ENCODE results near the gene WDR76. TPM values are rescaled to one million over a fixed set of nuclear protein-coding genes. Genes with fewer than 3 reads are reported as not detected.
A peak's percentile ranks its signal among the peaks of the same experiment; 100 is the strongest.

The WDR76 gene
- total RNA-seq, 1 experiment from 2014 or later, result 29.6 TPM

GRCh38 chr15:43794269-43795037 is 32.3 kb upstream of the WDR76 start:
- Histone ChIP-seq H3K4ac (ENCODE audit: low read depth, low read length) (no peak overlapping the region), H3K79me2 (ENCODE audit: insufficient read depth, low read length) (peaks cover 6% of the 10 kb centered on the region; the same call in 1 of the 2 replicates), H3K23me2 (ENCODE audit: insufficient read length, low read depth, low read length, poor library complexity, severe bottlenecking) (peaks cover 8% of the 10 kb centered on the region), H3K18ac (ENCODE audit: insufficient read length, low read depth, low read length) (no peak overlapping the region), H3K9me3 (ENCODE audit: control insufficient read depth, low read depth, low read length) (no peaks in the 10 kb centered on the region), H4K91ac (ENCODE audit: insufficient read length, low read depth, low read length) (no peak overlapping the region), H2BK120ac (ENCODE audit: low read depth, low read length, poor library complexity, severe bottlenecking) (no peak overlapping the region), H3K9ac (ENCODE audit: extremely low read depth, insufficient read length, low read length) (no peak overlapping the region), H4K8ac (replicated peaks; ENCODE audit: insufficient read length, low read depth, low read length) (no peak overlapping the region), H2AK5ac (ENCODE audit: insufficient read length, low read length) (no peak overlapping the region), H3K27ac (ENCODE audit: insufficient read length, low read depth, low read length) (no peak overlapping the region), H3K27me3 (ENCODE audit: insufficient read depth, low read length) (no peaks in the 10 kb centered on the region), H3K14ac (ENCODE audit: insufficient read depth, low read length) (no peak overlapping the region), H3K23ac (ENCODE audit: insufficient read length, low read depth, low read length) (no peak overlapping the region), H2BK12ac (ENCODE audit: insufficient read length, low read depth, low read length) (no peak overlapping the region), H2BK5ac (ENCODE audit: insufficient read length, low read length) (no peak overlapping the region), H2BK20ac (ENCODE audit: low read depth, low read length, poor library complexity, severe bottlenecking) (no peak overlapping the region), H3K79me1 (ENCODE audit: insufficient read depth, low read depth, low read length, poor library complexity, severe bottlenecking) (peaks cover 3% of the 10 kb centered on the region), H3T11ph (ENCODE audit: low read length) (no peak overlapping the region), H4K20me1 (ENCODE audit: control insufficient read depth, insufficient read depth, insufficient read length) (no peaks in the 10 kb centered on the region), H3K4me2 (ENCODE audit: insufficient read depth, insufficient read length, low read length) (no peak overlapping the region), H3K56ac (ENCODE audit: insufficient read length, low read depth, low read length) (no peak overlapping the region), H3K4me1 (ENCODE audit: insufficient read depth, low read length) (peaks cover 18% of the 10 kb centered on the region; the same call in 1 of the 2 replicates), H4K5ac (ENCODE audit: insufficient read length, low read depth, low read length) (no peak overlapping the region), H2AFZ (ENCODE audit: low read length) (no peak overlapping the region), H2BK15ac (ENCODE audit: low read depth, low read length) (no peak overlapping the region)
- no CpG with 5 or more reads among the region's 9 CpGs for WGBS (ENCODE audit: extremely low coverage, insufficient read length, low lambda C conversion rate)
- H3K9me3 Mint-ChIP-seq, result no peaks in the 10 kb centered on the region
- H3K36me3 Mint-ChIP-seq (ENCODE audit: insufficient read depth in 1 of 3, low read depth in 3 of 3), result peaks cover 39 to 60% (median 47%) of the 10 kb centered on the region in 3 experiments
- H3K4me3 Mint-ChIP-seq, result peak overlapping the region; percentile 98 to 99
- no peaks in the 10 kb centered on the region for H3K27me3 Mint-ChIP-seq (ENCODE audit: low read depth)
- peak overlapping the region in 2 of 3 experiments; percentile 91 to 92; a peak in 4 of 7 replicates for H3K27ac Mint-ChIP-seq
- DNase-seq, result no peak
- no peak for TF ChIP-seq CTCF (conservative IDR thresholded peaks at IDR 0.05)
- H3K4me1 Mint-ChIP-seq, result peaks cover 58 to 68% of the 10 kb centered on the region in 2 experiments
